G401.6 (cell line): ENCODE results near the gene UAP1L1.

Experiments
- FAIRE-seq: peaks from 2 replicates; lab custom pipeline; 2012; peaks lifted over from hg19 to GRCh38; lab: Jason Lieb, UNC

Gene UAP1L1

DNA sequence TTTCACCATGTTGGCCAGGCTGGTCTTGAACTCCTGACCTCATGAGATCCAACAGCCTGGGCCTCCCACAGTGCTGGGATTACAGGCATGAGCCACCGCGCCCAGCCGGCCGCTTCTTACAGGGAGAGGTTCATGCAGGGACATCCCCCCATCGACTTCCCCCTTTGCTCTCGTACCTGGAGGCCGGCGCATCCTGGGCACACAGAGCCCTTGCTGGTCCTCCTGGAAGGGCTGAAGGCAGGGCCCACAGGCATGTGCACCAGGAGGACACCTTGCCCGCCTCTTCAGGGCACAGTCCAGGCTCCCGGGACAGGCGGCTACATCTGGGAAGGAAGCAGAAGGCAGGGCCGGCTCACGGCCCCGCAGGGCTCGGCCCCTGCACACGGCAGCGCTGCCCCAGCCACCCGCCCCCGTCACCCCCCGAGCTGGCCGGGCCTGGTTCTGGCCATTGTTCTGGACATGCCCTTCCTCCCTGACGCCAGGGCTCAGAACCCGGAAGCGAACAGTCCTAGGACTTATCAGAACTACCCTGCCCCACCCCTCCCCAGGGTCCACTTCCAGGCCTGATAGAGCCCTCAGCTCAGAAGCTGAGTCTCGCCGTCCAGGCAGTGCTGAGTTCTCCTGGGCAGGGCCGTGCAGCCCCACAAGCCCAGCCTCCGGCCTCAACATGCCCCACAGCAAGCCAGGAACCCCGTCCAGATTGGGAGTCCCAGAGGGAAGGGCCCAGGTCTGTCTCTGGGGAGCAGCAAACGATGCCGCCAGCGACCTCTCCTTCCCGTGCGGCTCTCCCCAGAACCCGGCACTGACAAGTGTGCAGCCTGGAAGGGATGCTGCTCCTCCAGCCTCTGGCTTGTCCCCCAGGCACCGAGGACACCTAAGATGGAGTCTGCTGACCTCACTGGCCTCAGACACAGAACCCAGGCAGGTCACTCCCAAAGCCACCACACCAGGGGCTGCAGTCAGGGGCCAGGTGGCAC is 34.3 kb upstream of the UAP1L1 start:
- no peak for FAIRE-seq

DNA sequence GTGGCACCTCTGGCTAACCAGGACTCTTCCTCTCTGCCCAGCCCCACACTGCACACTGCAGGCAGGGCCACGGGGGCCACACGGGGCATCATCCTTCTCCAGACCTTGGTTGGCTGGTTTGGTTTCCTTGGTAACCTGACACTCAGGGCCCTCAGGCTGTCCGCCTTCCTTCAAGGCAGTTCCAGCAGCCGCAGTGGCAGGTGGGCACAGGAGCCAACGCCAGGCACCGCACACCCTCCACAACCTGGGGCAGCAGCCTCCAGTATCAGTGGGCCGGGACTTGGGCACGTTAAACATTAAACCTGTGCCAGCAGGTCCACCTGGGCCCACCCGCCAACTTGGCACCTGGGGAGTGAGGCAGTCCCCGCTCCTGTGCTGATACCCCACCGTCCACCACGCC is 33.3 kb upstream of the UAP1L1 start:
- FAIRE-seq: no peak

- FAIRE-seq: no peak
These were observed 32.7 kb upstream of the UAP1L1 start for GRCh38 chr9:137044502-137045177.

DNA sequence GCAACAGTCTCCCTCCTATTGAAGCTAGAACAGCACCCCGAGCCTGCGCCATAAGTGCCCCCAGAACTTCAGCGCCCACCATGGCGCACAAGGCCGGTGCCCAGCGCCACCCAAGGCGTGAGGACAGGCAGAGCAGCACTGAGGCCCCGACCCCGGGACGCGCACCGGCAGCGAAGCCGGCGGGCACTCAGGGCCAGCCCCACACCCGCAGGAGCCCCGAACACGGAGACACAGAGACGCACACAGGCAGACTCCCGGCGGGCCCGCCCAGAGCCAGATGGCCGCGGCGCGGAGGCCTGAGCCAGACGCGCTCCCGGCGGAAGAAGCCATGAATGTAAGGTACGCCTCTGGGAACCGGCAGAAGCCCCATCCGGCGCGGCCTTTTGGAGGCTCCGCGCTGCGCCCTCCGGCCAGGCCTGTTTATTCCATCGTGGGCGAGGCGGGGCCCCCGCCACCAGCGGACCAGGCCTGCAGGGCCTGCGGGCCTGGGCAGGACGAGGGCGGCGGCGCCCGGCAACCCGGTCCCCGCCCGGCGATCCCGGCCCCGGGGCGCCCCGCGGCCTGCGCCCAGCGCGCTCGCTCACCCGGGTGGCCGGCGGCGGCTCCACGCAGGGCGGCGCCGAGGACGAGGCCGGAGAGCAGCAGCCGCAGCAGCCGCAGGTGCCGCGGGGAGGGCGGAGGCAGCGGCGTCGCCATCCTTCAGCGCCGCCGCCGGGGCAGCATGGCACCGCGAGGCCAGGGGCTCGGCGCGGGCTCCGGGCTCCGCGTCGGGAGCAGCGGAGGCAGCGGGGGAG is 31.8 kb upstream of the UAP1L1 start:
- FAIRE-seq: no peak

GRCh38 chr9:137046088-137046787 is 31.1 kb upstream of the UAP1L1 start, which contains the start of gene NPDC1:
Gene NPDC1 (minus strand): TSS chr9:137046177. CDS start chr9:137045989, 188 bp downstream.
- peak; percentile 49 for FAIRE-seq

GRCh38 chr9:137048655-137049543 is 28.4 kb upstream of the UAP1L1 start:
- FAIRE-seq: no peak

DNA sequence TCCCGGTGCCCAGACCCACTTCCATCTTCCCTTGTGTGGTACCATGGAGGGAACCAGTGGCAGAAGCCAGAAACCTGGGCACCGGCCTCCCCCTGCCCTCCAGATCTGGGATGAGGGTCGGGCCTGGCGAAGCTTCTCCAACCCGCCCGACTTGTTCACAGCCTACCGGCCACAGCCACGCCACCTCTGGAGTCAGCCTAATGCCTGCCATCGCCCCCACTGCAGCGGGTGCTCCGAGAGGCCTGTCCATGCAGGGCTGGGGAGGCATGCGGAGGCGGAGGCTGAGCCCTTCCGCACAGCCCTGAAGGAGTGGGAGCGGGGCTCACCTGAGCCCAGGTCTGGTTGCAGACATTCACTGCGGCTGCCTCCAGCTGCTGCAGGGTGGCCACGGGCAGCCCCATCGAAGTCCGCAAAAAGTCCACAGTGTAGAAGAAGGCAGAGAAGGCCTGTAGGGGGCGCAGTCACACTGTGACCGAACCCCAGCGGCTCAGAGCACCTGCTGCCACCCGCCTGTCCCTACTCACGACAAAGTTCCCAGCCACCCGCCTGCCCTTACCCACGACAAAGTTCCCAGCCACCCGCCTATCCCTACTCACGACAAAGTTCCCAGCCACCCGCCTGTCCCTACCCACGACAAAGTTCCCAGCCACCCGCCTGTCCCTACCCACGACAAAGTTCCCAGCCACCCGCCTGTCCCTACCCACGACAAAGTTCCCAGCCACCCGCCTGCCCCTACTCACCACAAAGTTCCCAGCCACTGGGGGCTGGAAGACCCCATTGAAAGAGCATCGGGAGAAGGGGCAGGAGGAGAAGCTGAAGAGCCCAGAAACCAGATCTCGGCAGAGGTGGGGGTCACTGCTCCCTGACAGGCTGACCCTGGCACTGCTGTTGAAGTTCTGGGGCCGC is 27.5 kb upstream of the UAP1L1 start:
- FAIRE-seq: no peak

DNA sequence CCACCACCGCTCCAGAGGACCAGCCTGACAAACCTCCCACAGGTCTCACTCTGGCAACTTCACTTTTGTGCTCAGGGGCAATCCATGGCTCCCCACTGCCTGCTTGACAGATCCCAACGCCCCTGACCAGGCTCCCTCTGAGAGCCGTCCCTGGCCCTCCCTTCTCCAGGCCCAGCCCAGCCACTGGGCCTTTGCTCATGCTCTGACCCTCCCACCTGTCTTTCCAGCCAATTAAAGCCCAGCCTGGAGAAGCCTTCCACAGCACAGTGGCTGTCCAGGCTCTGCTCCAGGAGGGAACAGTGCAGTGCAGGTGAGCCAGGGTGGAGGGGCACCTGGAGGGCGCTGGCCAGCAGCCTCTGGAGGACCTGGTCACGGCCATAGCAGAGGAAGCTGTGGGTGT is 26.7 kb upstream of the UAP1L1 start:
- no peak for FAIRE-seq

DNA sequence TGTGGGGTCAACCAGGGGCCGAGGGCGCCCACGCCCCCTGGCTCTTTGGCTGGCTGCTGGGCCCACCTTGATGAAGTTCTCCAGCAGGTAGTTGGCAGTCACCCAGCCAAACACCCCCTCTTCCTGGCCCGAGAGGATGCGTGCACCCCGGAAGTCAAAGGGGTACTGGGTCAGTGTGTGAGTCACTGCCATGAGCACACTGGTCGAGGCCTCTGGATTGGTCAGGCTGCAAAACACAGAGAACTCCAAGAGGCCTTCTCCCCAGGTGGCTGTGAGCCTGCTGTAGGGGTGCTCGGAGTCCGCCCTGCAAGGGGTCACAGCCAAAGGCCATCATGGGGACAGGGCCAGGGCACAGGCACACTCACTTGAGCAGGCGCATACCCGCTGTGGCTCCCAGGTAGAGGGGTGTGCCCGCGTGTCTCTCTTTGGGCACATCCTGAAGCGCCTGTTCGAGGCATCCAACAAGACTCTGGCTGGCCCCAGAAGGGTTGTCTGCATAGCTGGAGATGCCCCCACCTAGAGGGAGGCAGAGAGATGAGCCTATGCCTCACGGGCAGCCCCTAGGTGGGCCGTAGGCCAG is 26.1 kb upstream of the UAP1L1 start:
- FAIRE-seq: no peak

GRCh38 chr9:137052293-137052692 is 25.0 kb upstream of the UAP1L1 start:
- FAIRE-seq: no peak

GRCh38 chr9:137052998-137053943 is 24.0 kb upstream of the UAP1L1 start:
- FAIRE-seq: no peak

- FAIRE-seq: no peak
These were observed 23.1 kb upstream of the UAP1L1 start, which contains the start of gene ENTPD2 for GRCh38 chr9:137053944-137054931. Gene ENTPD2 (minus strand): TSS chr9:137054061. CDS start chr9:137053997, 64 bp downstream.

DNA sequence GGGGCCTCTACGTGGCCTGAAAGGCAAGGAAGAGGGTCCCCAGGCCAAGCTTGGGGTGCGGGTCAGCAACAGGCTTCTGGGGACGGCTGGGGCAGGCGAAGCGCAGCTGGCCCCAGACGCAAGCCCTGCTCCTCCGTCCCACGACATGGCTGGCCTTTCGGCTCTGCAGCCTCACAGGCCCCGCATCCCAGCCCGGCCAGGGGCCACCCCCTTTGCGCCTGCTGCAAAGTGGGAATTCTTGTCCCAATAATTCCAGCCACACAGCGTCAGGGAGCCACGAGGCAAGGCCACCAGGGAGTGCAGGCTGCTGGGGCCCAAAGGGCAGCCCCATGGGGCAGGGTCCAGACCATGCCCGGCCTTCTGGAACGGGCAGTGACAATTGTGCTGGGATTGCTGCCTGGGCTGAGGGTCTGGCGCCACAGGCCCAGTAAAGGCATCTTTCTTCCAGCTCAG is 22.4 kb upstream of the UAP1L1 start:
- FAIRE-seq: no peak

DNA sequence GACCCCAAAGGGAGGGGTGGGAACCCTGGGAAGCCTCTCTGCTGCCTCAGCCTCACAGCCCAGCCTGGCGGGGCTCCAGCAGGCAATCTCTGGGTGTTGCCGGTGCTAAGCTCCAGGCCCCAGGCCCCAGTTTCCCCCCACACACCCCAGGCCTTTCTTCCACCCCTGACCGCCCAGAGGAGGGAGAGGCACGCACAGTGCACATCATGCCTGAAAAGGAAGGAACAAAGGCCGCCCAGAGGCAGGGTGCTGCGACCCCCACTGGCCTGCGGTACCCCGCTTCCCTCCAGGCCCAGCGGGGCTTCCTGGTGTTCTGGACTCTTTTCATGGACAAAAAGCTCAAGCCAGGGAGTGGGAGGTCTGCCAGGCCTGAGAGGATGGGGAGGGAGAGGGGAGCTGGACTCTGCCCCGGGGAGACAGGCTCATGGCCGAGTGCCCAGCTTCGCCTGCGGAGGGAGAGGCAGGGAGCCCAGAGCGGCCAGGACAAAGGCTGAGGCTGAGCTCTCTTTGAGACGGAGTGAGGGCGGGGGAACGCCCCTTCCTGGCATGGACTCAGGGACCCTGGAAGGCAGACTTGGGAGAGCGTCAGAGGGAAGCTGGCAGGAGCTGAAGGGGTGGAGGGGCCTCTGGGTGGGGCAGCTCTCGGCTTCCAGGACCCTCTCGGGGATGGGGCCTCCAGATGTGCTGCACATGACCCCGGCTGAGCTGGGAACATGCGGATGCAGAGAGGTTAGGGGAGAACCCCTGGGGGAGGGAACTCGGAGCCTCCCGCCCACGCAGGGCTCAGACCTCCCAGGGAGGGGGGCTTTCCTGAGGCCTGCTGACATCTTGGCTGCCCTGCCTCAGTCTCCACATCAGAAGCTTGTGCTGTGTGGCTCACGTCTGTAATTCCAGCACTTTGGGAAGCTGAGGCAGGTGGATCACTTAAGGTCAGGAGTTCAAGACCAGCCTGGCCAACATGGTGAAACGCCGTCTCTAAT is 21.6 kb upstream of the UAP1L1 start:
- no peak for FAIRE-seq

GRCh38 chr9:137056739-137057415 is 20.4 kb upstream of the UAP1L1 start:
- FAIRE-seq: no peak
